HG02798 (cell line): Measurements from ENCODE around the gene CR1L.
"Not testable (repeated sequence)": the region's sequence is repeated elsewhere in the genome, so short reads cannot be mapped to it uniquely, and the experiment has no call there.

ENCODE experiments used
- ATAC-seq: cut with Tn5 transposase; IDR thresholded peaks from one replicate; pipeline ENCODE4 v1.9.1; 2021; ENCODE audit warnings: mild to moderate bottlenecking; ENCODE audit not compliant: unreplicated experiment, poor library complexity

Gene CR1L

DNA sequence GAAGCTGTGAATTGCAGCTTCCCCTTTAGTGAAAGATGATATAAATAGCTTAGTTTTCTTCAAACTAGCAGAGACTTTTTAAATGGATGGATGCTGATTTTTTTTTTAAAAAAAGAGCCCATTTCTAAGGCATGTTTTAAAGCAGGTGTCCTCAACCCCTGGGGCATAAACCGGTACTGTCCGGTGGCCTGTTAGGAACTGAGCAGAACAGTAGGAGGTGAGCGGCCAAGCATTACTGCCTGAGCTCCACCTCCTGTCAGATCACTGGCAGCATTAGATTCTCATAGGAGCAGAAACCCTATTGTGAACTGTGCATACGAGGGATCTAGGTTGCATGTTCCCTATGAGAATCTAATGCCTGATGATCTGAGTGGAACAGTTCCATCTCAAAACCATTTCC lies 31.2 kb downstream of the CR1L start:
- no peak for ATAC-seq

DNA sequence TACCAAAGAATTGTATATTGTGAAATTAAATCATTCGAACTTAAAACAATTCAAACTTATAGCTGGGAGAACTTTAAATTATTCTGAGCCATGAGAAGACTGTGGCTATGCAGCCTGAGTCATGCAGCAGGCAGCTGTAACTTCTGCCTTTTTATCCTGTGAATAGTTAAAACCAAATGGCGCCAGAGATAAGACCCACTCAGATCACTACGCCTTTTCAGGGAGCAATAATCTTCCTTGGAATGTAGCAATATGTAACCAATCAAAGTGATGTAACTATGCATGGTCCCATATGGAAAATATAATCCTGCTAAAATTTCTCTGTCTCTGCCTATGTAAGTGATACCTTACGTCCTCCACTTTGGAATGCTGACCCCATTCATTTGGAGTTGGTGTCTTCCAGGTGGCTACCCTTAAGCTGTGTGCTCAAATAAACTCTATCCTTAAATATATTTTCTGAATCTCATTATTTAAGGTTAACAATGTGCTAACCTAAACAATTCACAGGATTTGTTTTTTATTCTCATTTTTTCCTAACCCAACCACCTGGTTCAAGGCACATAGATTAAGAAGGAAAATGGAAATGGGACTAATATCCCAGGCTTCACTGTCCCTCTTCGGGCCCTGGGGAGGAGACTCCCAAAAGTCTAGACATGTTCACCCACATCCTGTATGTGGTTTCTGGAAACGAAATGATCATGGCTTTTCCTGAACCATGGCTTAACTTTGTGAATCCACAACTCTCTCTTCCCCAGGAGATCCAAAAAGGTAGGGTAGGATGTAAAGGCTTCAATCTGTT lies 35.9 kb downstream of the CR1L start:
- ATAC-seq: not testable (repeated sequence)

DNA sequence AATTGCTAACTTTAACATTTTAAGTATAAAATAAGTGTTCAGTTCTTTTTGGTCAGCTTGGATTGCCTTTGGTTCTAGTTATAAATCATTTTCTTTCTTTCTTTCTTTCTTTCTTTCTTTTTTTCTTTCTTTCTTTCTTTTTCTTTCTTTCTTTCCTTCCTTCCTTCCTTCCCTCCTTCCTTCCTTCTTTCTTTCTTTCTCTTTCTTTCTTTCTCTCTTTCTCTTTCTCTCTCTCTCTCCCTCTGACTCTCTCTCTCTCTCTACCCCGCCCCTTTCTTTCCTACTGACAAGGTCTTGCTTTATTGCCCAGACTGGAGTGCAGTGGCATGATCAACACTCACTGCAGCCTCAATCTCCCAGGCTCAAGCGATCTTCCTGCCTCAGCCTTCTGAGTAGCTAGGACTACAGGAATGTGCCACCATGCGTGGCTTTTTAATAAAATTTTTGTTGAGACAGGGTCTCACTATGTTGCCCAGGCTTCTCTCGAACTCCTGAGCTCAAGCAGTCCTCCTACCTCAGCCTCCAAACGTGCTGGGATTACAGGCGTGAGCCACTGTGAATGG lies 38.0 kb downstream of the CR1L start:
- not testable (repeated sequence) for ATAC-seq

DNA sequence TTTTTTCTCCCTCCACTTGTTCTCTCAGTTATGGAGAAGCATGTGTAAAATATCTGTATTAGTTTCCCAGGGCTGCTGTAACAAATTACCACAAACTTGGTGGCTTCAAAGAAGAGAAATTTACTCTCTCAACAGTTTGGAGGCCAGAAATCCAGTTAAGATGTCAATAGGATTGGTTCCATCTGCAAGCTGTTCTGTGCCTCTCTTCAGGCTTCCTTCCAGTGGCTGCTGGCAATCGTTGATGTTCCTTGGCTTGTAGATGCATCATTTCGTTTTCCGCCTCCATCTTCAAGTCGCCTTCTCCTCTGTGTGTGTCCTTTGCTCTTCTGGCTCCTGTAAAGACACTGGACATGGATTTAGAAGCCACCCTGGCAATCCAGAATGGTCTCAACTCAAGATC lies 45.6 kb downstream of the CR1L start:
- ATAC-seq: not testable (repeated sequence)

DNA sequence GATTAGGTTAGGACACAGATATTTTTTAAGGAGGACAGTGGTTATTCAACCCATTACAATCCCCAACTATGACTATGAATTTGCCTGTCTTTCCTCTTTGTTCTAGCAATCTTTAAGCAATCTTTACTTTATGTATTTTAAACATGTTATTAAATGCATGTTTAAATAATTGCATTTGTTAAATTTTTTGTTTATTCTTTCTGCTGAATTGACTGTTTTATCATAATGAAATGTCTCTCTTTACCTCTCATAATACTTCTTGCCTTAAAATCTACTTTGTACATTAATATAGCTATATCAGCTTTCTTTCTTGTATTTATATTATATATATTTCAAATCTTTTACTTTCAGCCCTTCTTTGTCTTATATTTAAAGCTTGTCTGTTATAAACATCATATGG lies 46.1 kb downstream of the CR1L start:
- ATAC-seq: no peak

DNA sequence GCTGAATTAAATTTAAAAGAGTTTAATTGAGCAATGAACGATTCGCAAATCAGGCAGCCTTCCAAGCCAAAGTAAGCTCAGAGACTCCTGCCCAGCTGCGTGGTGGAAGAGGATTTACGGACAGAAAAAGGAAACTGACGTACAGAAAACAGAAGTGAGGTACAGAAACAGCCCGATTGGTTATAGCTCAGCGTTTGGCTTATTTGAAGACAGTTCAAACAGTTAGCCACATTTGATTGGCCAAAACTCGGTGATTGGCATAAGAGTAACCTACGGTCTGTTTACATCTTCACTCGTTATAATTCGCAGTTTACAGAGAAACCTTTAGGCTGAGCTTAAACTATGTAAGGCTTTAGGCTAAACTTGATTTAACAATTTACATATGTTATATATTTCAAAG lies 46.9 kb downstream of the CR1L start:
- no peak for ATAC-seq

DNA sequence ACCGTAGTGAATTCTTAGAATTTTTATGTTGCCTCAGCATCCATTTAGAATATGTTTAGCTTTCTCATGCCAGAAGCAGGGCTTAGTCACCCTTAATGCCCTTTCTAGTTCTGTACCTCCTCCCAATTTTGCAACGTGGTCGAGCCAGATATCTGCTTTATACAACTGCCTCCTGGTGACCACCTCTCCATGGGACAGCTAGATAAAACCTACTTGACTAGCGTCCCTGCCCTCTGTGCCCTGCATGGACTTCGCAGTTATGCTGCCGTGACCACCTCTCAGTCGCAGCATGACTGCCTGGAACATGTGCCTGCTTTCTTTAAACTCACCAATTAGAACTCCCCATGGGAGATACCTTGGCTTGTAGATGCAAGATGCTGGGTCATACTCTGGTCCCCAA lies 47.4 kb downstream of the CR1L start:
- not testable (repeated sequence) for ATAC-seq

DNA sequence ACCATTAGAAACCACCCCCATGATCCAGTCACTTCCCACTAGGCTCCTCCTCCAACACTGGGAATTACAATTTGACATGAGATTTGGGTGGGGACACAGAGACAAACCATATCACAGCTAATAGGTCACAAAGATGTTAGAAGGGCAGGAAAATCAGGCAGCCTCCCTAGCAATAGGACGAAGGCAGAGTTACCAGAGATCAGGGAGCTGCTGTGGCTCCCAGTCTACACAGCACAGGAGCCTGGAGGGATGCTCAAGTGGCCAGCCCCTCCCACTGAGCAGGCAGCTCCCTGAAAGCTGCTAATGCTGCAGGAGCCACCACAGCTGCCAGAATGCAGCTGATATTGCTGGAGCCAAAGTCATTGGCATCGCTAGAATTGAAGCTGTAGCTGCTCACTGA lies 51.0 kb downstream of the CR1L start:
- no peak for ATAC-seq

DNA sequence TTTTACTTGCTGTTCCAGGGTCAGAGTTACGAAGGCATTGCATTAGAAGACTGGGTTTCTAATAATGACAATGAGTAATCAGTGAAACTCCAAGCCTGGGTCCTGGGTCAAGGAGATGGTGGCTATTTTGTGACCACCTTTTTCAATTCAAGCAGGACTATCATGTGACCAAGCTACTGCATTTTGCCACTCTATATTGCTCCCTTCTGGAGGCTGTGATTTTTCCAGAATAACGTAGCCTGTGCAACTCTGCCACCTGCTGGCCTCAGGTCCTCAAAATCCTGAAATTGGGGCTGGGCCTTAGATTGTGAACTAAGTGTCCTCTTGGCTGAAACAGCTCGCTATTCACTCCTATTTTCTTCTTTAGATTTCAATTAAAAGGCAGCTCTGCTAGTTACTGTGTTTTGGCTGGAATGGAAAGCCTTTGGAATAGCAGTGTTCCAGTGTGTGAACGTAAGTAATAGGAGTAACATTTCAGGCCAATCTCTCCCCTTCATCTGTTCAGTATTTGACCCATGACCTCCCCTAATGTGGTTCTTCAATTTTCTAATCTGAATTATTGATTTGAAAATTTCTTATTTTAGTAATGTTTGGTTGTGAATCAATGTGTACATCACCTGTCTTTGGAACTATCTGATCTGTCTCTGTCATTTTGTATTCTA lies 54.0 kb downstream of the CR1L start:
- no peak for ATAC-seq

DNA sequence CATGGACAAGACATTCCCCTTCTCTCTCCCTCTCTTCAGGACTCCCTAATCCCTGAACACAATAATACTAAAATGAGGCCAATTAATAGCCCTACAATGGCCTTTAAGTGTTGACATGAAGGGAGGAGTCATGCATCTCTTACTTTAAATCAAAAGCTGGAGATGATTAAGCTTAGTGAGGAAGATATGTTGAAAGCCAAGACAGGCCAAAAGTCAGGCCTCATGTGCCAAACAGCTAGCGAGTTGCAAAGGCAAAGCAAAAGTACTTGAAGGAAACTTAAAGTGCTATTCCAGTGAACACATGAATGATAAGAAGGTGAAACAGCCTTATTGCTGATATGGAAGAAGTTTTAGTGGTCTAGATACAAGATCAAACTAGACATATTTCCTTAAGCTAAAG lies 57.4 kb downstream of the CR1L start:
- no peak for ATAC-seq

DNA sequence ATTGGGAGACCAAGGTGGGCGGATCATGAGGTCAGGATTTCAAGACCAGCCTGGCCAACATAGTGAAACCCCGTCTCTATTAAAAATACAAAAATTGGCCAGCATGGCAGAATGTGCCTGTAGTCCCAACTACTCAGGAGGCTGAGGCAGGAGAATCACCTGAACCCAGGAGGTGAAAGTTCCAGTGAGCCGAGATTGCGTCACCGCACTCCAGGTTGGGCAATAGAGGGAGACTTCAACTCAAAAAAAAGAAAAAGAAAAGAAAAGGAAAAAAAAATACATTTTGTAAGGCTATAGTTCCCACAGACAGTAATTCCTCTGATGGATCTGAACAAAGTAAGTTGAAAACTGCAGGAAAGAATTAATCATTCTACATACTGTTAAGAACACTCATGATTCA lies 58.8 kb downstream of the CR1L start:
- ATAC-seq: no peak

DNA sequence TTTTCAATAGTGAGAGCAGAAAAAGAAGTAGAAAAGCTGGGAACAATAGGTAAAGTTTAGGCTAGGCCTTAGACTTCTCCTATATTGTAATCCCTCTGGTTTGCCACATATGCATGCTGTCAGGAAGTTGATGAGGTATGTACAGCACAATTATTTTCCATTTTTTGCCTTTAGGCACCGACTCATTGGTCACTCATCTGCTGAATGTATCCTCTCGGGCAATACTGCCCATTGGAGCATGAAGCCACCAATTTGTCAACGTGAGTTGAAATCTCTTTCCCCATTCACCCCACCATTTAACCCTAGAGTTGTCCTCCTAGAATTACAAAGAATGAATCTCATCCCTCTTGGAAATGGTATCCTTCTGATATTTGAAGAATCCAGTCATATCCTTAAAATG lies 63.1 kb downstream of the CR1L start:
- ATAC-seq: not testable (repeated sequence)

DNA sequence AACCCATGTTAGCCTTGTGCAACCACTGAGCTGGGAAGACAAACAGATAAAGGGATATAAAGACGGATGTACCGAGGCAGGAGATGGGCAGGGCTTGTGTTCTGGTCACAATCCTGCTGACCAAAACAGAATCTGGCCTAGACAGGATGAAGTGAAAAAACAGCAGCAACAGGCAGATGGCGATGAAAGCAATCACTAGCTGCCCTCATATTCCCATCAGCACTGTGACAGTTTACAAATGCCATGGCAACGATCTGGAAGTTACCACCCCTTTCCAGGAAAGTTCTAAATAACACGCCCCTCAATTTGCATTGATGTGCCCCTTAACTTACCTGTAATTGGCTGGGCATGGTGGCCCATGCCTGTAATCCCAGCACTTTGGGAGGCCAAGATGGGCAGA lies 66.4 kb downstream of the CR1L start:
- ATAC-seq: no peak

DNA sequence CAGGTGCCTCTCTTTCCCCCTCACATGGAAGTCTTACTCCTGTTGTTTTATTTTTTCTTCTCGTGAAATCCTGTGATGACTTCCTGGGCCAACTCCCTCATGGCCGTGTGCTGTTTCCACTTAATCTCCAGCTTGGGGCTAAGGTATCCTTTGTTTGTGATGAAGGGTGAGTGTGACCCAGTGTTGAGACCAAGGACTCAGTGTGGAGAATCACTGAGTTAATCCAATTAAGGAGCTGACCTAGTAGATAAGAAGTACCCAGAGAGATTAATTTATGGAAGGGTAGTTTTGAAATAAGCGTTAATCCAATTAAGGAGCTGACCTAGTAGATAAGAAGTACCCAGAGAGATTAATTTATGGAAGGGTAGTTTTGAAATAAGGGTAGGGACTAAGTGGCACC lies 67.8 kb downstream of the CR1L start:
- not testable (repeated sequence) for ATAC-seq

DNA sequence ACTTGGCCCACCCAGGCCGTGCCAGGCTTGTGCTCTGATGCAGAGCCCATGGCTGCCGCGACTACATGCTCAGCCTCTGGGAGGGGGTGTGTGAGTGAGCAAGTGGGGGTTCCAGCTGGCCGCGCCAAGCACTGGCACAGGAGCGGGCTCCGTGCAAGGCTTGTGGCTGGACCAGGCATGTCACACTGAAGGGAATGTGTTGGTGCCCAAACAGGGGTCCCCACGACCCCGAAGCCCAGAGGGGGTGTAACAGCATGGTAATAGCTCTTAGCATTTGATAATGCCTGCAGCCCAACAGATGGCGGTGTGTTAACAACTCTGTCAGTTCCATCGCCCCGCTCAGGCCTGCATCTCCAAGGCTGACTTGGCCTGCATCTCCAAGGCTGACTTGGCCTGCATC lies 68.6 kb downstream of the CR1L start:
- no peak for ATAC-seq

DNA sequence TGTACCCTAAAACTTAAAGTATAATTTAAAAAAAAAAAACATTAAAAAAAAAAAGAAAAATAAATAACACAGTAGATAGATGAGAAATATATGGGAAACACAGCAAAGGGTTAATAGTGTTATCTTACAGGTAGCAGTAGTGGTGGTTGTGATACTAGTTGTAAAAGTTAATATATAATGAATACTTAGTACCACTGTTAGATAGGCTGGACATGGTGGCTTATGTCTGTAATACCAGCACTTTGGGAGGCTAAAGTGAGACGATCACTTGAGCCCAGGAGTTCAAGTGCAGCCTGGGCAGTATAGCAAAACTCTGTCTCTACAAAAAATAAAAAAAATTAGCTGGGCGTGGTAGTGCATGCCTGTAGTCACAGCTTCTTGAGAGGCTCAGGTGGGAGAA lies 74.3 kb downstream of the CR1L start:
- ATAC-seq: no peak

DNA sequence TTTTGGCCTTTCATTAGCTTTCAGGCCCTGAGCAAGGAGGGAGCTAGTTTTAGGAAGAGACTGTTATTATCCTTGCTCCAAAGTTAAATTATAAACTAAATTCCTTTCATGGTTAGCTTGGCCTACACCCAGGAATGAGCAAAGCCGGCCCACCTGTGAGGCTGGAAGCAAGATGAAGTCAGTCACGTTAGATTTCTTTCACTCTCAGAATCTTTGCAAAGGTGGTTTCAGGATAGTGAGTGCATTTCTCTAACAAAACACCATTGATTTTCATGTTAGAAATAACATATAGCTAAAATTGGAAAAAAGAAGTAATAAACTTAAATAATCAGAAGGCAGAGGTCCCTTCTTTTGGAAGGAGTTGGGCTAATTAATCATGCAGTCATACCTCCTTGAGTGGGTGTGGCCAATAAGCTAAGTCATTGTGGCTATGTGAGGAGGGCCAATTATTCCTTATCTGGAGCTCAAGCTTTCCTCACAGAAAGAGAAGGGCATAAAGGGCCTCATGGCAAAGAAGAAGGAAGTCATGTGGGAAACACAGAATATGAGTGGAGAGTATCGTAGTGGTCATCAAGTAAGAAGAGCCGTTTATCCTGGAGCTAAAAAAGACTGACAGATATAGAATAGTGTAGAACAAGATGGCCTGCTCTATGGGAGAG lies 83.4 kb downstream of the CR1L start:
- ATAC-seq: not testable (repeated sequence)

DNA sequence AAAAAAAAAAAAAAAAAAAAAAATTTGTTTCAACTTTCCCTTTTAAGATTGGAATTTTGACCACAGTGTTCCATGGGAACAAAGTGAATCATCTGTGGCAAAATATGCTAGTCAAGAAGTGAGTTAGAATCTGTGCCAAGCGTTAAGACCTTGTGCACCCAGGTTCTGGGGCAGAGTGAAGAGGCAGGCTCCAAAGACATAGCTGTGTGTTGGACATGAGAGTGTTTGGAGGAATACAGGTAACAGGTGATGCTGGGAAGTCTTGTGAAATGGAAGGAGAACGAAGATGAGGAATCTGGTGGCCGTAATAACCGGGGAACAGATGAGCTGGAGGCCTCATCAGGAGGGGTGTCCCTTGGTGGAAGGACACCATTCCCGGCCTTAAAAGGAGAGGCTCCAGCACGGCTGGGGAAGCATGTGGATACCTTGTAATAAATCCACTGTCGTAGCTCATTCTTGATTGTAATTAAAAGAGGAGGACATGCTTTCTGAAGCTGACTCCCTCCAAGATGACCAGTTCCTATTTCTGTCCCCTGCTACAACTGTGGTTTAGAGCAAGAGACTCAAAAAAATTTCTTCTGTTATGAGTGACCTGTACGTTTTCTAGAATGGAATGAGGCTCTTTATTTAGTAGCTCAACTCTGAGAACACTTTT lies 92.7 kb downstream of the CR1L start:
- not testable (repeated sequence) for ATAC-seq

DNA sequence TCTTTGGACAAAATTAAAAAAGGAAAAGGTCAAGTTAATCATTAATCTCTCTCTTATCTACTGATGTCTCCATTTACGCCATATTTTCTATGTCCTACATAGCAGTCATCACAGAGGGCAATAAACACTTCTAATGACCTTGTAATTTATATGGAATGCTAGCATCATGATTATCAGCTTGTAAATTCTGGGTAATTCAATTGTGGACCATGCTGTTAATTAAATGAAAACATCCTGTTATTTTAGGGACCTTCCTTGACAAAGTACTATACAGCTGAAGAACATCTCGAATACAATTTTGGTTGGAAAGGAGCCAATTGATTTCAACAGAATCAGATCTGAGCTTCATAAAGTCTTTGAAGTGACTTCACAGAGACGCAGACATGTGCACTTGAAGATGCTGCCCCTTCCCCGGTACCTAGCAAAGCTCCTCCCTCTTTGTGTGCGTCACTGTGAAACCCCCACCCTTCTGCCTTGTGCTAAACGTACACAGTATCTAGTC lies 93.3 kb downstream of the CR1L start:
- not testable (repeated sequence) for ATAC-seq

DNA sequence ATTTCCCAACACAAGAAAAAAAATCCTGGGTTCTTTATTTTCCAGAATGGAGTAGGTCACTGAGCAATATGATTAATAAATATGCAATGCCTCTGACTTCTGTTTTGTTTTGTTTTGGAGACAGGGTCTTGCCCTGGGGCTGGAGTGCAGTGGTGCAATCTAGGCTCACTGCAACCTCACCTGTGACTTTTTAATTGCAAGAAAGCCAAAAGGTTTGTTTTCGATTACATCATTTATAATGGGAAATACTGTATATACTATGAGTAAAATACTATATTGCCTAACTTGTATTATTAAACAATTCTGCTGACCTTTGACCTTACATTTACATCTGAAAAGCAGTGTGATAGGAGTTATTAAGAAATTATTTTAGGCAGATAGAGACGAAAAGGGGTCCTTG lies 95.3 kb downstream of the CR1L start:
- ATAC-seq: no peak
